ENCODE measurements around the gene AQP12B.
"Not testable (repeated sequence)": the region's sequence is repeated elsewhere in the genome, so short reads cannot be mapped to it uniquely, and the experiment has no call there.

The AQP12B gene, protein sequence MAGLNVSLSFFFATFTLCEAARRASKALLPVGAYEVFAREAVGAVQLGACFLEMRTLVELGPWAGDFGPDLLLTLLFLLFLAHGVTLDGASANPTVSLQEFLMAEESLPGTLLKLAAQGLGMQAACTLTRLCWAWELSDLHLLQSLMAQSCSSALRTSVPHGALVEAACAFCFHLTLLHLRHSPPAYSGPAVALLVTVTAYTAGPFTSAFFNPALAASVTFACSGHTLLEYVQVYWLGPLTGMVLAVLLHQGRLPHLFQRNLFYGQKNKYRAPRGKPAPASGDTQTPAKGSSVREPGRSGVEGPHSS

GRCh38 chr2:240682431-240683224, at the start of gene AQP12B:
AQP12B (minus strand) TSS chr2:240682885; CDS start chr2:240682837, 48 bp downstream.
- not testable (repeated sequence) for H3K27me3 ChIP-seq (ENCODE audit: insufficient read depth, insufficient read length); H3K9ac ChIP-seq (ENCODE audit: insufficient read length, low read depth); H3K4me1 ChIP-seq (ENCODE audit: insufficient read depth, insufficient read length); H3K9me3 ChIP-seq (ENCODE audit: insufficient read depth, low read length); H3K4me3 ChIP-seq (ENCODE audit: insufficient read length, low read depth); H3K36me3 ChIP-seq (ENCODE audit: insufficient read depth, insufficient read length, low read length); DNase-seq (ENCODE audit: low read depth, low spot score)

- Histone ChIP-seq H3K9ac (ENCODE audit: insufficient read length, low read depth) (no peak overlapping the region), H3K27me3 (ENCODE audit: insufficient read depth, insufficient read length) (no peaks in the 10 kb centered on the region), H3K9me3 (ENCODE audit: insufficient read depth, low read length) (no peaks in the 10 kb centered on the region), H3K36me3 (ENCODE audit: insufficient read depth, insufficient read length, low read length) (peaks cover 5% of the 10 kb centered on the region), H3K4me1 (ENCODE audit: insufficient read depth, insufficient read length) (peaks cover 13% of the 10 kb centered on the region), H3K4me3 (ENCODE audit: insufficient read length, low read depth) (no peak overlapping the region)
- TF ChIP-seq SUZ12 (IDR thresholded peaks at IDR 0.05; ENCODE audit: extremely low read depth, insufficient read depth, insufficient read length) (no peak), YY1 (IDR thresholded peaks at IDR 0.05; ENCODE audit: insufficient read depth, insufficient read length) (no peak)
- DNase-seq (ENCODE audit: low read depth, low spot score) = no peak
Observed at GRCh38 chr2:240732184-240732583, 49.5 kb upstream of the AQP12B start.

DNA sequence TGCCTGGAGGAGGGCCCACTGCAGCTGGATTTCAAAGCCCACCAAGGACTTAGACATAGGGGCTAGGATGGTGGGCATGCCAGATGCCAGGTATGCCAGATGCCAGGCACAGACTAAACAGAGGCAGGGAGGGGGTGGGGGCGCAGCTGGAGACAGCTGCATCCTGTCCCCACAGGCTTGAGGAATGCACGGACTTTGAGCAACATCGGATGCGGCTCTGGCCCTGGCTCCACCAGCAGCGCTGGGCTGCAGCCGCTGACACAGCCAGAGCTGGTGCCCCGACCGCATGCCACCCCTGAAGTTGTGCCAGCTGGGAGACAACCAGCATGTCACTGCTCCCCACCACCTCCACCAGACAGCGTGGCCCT, 48.5 kb upstream of the AQP12B start:
- H3K27me3 ChIP-seq (ENCODE audit: insufficient read depth, insufficient read length) = no peaks in the 10 kb centered on the region
- no peak for DNase-seq (ENCODE audit: low read depth, low spot score)
- H3K4me1 ChIP-seq (ENCODE audit: insufficient read depth, insufficient read length) = peaks cover 13% of the 10 kb centered on the region
- H3K4me3 ChIP-seq (ENCODE audit: insufficient read length, low read depth) = no peak overlapping the region
- no peak for TF ChIP-seq YY1 (IDR thresholded peaks at IDR 0.05; ENCODE audit: insufficient read depth, insufficient read length)
- H3K36me3 ChIP-seq (ENCODE audit: insufficient read depth, insufficient read length, low read length) = no peaks in the 10 kb centered on the region
- H3K9me3 ChIP-seq (ENCODE audit: insufficient read depth, low read length) = no peaks in the 10 kb centered on the region
- H3K9ac ChIP-seq (ENCODE audit: insufficient read length, low read depth) = peak overlapping the region; percentile 39

DNA sequence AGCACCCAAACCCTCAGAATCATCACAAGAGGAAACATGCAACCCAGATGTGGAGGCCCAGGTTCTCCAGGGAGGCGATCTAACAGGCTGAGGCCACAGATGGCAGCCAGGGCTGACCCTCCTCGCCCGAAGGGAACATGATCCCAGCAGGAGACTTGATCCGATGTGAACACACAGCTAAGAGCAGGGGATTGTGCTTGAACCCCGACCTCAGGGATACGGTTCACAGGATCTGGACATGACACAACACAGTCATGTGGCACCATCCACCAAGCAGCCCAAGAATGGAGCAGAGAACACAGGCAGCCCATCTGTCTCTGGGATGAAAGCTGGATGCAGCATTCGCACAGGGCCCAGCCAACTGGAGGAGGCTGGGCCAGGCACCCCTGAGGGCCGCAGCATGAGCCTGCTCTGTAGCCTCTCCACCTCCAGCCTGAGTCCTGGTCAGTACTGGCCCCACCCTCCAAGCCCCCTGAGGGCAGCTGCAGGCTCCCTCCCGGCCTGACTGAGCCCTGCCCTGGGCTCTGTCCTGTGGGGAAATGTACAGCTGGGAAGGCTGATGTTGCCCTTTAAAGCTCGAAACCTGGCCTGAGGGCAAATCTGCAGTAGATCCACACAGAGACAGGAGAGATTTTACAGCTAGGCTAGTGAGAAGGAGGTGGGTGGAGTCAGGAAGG, 48.0 kb upstream of the AQP12B start:
- Histone ChIP-seq H3K4me3 (ENCODE audit: insufficient read length, low read depth) (no peak overlapping the region), H3K27me3 (ENCODE audit: insufficient read depth, insufficient read length) (no peaks in the 10 kb centered on the region), H3K9ac (ENCODE audit: insufficient read length, low read depth) (no peak overlapping the region), H3K9me3 (ENCODE audit: insufficient read depth, low read length) (no peaks in the 10 kb centered on the region), H3K36me3 (ENCODE audit: insufficient read depth, insufficient read length, low read length) (no peaks in the 10 kb centered on the region), H3K4me1 (ENCODE audit: insufficient read depth, insufficient read length) (peaks cover 12% of the 10 kb centered on the region)
- TF ChIP-seq SUZ12 (IDR thresholded peaks at IDR 0.05; ENCODE audit: extremely low read depth, insufficient read depth, insufficient read length) (no peak), YY1 (IDR thresholded peaks at IDR 0.05; ENCODE audit: insufficient read depth, insufficient read length) (no peak), ZNF274 (IDR thresholded peaks at IDR 0.05; ENCODE audit: low read depth, low read length) (no peak)
- no peak for DNase-seq (ENCODE audit: low read depth, low spot score)

- no peak for DNase-seq (ENCODE audit: low read depth, low spot score)
- Histone ChIP-seq H3K36me3 (ENCODE audit: insufficient read depth, insufficient read length, low read length) (no peaks in the 10 kb centered on the region), H3K4me1 (ENCODE audit: insufficient read depth, insufficient read length) (peaks cover 6% of the 10 kb centered on the region), H3K27me3 (ENCODE audit: insufficient read depth, insufficient read length) (no peaks in the 10 kb centered on the region), H3K9ac (ENCODE audit: insufficient read length, low read depth) (no peak overlapping the region), H3K4me3 (ENCODE audit: insufficient read length, low read depth) (no peak overlapping the region), H3K9me3 (ENCODE audit: insufficient read depth, low read length) (no peaks in the 10 kb centered on the region)
- no peak for TF ChIP-seq ZNF274 (IDR thresholded peaks at IDR 0.05; ENCODE audit: low read depth, low read length)
- no peak for TF ChIP-seq YY1 (IDR thresholded peaks at IDR 0.05; ENCODE audit: insufficient read depth, insufficient read length)
- no peak for TF ChIP-seq SUZ12 (IDR thresholded peaks at IDR 0.05; ENCODE audit: extremely low read depth, insufficient read depth, insufficient read length)
Observed at GRCh38 chr2:240728827-240729226, 46.1 kb upstream of the AQP12B start.

DNA sequence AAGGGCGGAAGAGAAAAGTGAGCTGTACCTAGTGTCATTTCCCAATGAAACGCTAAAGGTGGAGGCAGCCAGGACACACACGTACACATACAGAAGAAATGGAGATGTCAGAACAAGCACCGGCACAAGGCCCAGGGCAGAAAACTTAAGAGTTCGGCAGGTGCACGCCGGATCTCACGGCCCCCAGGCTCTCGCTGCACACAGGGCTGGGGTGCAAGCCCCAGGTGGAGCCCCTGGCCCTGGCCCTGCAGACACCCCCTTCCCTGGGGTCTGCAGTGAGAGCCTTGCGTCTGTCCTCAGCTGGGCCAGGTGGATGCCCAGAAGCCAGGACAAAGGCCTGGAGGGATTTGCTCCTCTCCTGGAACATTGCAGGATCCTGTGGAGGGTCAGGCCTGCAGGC, 45.7 kb upstream of the AQP12B start:
- Histone ChIP-seq H3K27me3 (ENCODE audit: insufficient read depth, insufficient read length) (no peaks in the 10 kb centered on the region), H3K4me3 (ENCODE audit: insufficient read length, low read depth) (no peak overlapping the region), H3K4me1 (ENCODE audit: insufficient read depth, insufficient read length) (peaks cover 6% of the 10 kb centered on the region), H3K36me3 (ENCODE audit: insufficient read depth, insufficient read length, low read length) (no peaks in the 10 kb centered on the region), H3K9me3 (ENCODE audit: insufficient read depth, low read length) (no peaks in the 10 kb centered on the region), H3K9ac (ENCODE audit: insufficient read length, low read depth) (no peak overlapping the region)
- no peak for DNase-seq (ENCODE audit: low read depth, low spot score)
- TF ChIP-seq YY1 (IDR thresholded peaks at IDR 0.05; ENCODE audit: insufficient read depth, insufficient read length) = no peak
- no peak for TF ChIP-seq ZNF274 (IDR thresholded peaks at IDR 0.05; ENCODE audit: low read depth, low read length)
- TF ChIP-seq SUZ12 (IDR thresholded peaks at IDR 0.05; ENCODE audit: extremely low read depth, insufficient read depth, insufficient read length) = no peak

- no peak overlapping the region for H3K9ac ChIP-seq (ENCODE audit: insufficient read length, low read depth)
- H3K36me3 ChIP-seq (ENCODE audit: insufficient read depth, insufficient read length, low read length) = no peaks in the 10 kb centered on the region
- H3K4me3 ChIP-seq (ENCODE audit: insufficient read length, low read depth) = no peak overlapping the region
- DNase-seq (ENCODE audit: low read depth, low spot score) = no peak
- H3K4me1 ChIP-seq (ENCODE audit: insufficient read depth, insufficient read length) = peaks cover 6% of the 10 kb centered on the region
- no peak for TF ChIP-seq ZNF274 (IDR thresholded peaks at IDR 0.05; ENCODE audit: low read depth, low read length)
- no peak for TF ChIP-seq SUZ12 (IDR thresholded peaks at IDR 0.05; ENCODE audit: extremely low read depth, insufficient read depth, insufficient read length)
- no peak for TF ChIP-seq YY1 (IDR thresholded peaks at IDR 0.05; ENCODE audit: insufficient read depth, insufficient read length)
- H3K27me3 ChIP-seq (ENCODE audit: insufficient read depth, insufficient read length) = no peaks in the 10 kb centered on the region
- no peaks in the 10 kb centered on the region for H3K9me3 ChIP-seq (ENCODE audit: insufficient read depth, low read length)
Observed at GRCh38 chr2:240727913-240728312, 45.2 kb upstream of the AQP12B start.
